OCI-LY3 (cell line): ENCODE results near the gene OPA3.

Source experiments
- H2AFZ ChIP-seq: fragments of 200-600, 300-600 bp; shearing (Covaris generic); 2 replicates; pipeline ENCODE4 v1.6.0; 2014; ENCODE audit warnings: antibody characterized with exemption, low read depth, low read length
- H3K27ac ChIP-seq: fragments of 200-600, 300-600 bp; sonication (generic); 2 replicates; pipeline ENCODE4 v1.5.1; 2014; ENCODE audit warnings: mild to moderate bottlenecking, low read length, moderate library complexity, mixed read lengths
- H3K27me3 ChIP-seq: fragments of 200-600, 300-600 bp; sonication (generic); 2 replicates; pipeline ENCODE4 v1.6.1; 2014; ENCODE audit warnings: low read depth, low read length, mixed read lengths
- H3K36me3 ChIP-seq: fragments of 200-600, 300-600 bp; sonication (generic); replicated peaks from 2 replicates; pipeline ENCODE3; 2014; ENCODE audit warnings: low read depth, low read length, mixed read lengths
- H3K4me1 ChIP-seq: fragments of 300-600, 200-600 bp; sonication (generic); 2 replicates; pipeline ENCODE4 v1.6.1; 2014; ENCODE audit warnings: low read length, mixed read lengths
- H3K4me2 ChIP-seq: fragments of 200-600, 300-600 bp; sonication (generic); 2 replicates; pipeline ENCODE4 v1.6.1; 2014; ENCODE audit warnings: low read length, mixed read lengths
- H3K4me3 ChIP-seq: fragments of 300-600, 200-600 bp; sonication (generic); 2 replicates; pipeline ENCODE4 v1.5.1; 2014; ENCODE audit warnings: antibody characterized with exemption, mild to moderate bottlenecking, low read length, moderate library complexity
- H3K79me2 ChIP-seq: fragments of 300-600, 200-600 bp; shearing (Covaris generic); 2 replicates; pipeline ENCODE4 v1.6.1; 2014; ENCODE audit warnings: mild to moderate bottlenecking, low read length, mixed read lengths
- H3K9ac ChIP-seq: fragments of 300-600, 200-600 bp; shearing (Covaris generic); 2 replicates; pipeline ENCODE4 v1.6.0; 2014; ENCODE audit warnings: mild to moderate bottlenecking, low read length, moderate library complexity
- H3K9me3 ChIP-seq: fragments of 200-600, 300-600 bp; shearing (Covaris generic); 2 replicates; pipeline ENCODE4 v1.6.1; 2014; ENCODE audit warnings: low read length, mixed read lengths; ENCODE audit not compliant: insufficient read depth
- H4K20me1 ChIP-seq: fragments of 200-600, 300-600 bp; sonication (generic); 2 replicates; pipeline ENCODE4 v1.6.1; 2016; ENCODE audit warnings: low read length, mixed read lengths; ENCODE audit not compliant: insufficient read depth
- EZH2phosphoT487 ChIP-seq: fragments of 200-600 bp; shearing (Covaris generic); IDR thresholded peaks from 2 replicates; pipeline ENCODE4 v1.6.1; 2018; ENCODE audit warnings: antibody characterized with exemption, mixed run types, low read depth
- TF ChIP-seq, protein P1 (sequence below): fragments of 200-600, 300-600 bp; sonication (generic); IDR thresholded peaks from 2 replicates; pipeline ENCODE4 v1.5.1; 2014; ENCODE audit warnings: antibody characterized with exemption, low read length, low read depth

Gene OPA3

DNA sequence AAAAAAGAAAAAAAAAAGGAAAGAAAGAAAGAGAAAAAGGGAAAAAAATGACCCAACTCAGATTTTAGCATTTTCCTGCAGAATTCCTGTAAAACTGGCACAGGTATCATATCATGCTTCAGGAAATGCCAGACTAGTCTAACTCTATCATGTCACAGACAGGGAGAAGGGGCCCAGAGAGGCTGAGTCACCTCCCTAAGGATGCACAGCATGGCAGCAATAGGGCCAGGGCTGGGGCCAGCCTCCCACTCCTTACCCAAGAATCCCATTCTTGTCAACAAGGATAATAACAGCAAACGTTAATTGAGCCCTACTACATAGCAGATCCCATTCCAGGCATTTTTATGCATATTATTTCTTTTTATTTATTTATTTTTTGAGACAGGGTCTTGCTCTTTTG, 8.9 kb upstream of the OPA3 start:
- Histone ChIP-seq H2AFZ (no peak overlapping the region), H3K27ac (no peak overlapping the region), H3K27me3 (no peaks in the 10 kb centered on the region; the same call in 1 of the 2 replicates), H3K4me2 (no peak overlapping the region), H3K9ac (no peak overlapping the region), H3K36me3 (no peaks in the 10 kb centered on the region), H3K9me3 (no peaks in the 10 kb centered on the region), H3K79me2 (no peaks in the 10 kb centered on the region), H3K4me3 (no peak overlapping the region), H4K20me1 (no peaks in the 10 kb centered on the region), H3K4me1 (peaks cover 10% of the 10 kb centered on the region)
- TF ChIP-seq, protein P1, sequence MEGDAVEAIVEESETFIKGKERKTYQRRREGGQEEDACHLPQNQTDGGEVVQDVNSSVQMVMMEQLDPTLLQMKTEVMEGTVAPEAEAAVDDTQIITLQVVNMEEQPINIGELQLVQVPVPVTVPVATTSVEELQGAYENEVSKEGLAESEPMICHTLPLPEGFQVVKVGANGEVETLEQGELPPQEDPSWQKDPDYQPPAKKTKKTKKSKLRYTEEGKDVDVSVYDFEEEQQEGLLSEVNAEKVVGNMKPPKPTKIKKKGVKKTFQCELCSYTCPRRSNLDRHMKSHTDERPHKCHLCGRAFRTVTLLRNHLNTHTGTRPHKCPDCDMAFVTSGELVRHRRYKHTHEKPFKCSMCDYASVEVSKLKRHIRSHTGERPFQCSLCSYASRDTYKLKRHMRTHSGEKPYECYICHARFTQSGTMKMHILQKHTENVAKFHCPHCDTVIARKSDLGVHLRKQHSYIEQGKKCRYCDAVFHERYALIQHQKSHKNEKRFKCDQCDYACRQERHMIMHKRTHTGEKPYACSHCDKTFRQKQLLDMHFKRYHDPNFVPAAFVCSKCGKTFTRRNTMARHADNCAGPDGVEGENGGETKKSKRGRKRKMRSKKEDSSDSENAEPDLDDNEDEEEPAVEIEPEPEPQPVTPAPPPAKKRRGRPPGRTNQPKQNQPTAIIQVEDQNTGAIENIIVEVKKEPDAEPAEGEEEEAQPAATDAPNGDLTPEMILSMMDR: no peak
- TF ChIP-seq EZH2phosphoT487: no peak

DNA sequence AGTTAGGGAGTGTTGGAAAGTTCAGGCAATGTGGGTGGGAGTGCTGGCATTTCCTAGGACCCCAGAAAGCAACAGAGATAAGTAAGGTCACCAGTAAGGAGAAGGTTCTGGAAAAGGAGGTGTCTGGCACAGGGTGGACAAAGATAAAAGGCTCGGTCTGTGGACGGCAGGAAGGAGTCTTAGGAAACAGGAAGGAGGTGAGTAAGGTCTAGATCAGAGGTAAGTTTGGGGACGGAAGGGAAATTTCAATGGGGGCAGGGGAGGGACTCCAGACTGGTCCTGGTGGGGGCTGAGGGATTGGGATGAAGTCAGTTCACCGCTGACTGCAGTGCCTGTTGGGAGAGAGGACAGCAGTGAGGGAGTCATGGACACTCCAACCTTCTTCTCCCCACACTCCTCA, 7.8 kb upstream of the OPA3 start:
- no peak overlapping the region for H3K4me3 ChIP-seq
- H3K27me3 ChIP-seq: no peaks in the 10 kb centered on the region; the same call in 1 of the 2 replicates
- no peaks in the 10 kb centered on the region for H4K20me1 ChIP-seq
- H3K4me2 ChIP-seq: no peak overlapping the region
- no peaks in the 10 kb centered on the region for H3K79me2 ChIP-seq
- H3K27ac ChIP-seq: no peak overlapping the region
- H3K4me1 ChIP-seq: peaks cover 3% of the 10 kb centered on the region; the same call in 1 of the 2 replicates
- TF ChIP-seq, protein P1: no peak
- TF ChIP-seq EZH2phosphoT487: no peak
- no peaks in the 10 kb centered on the region for H3K36me3 ChIP-seq
- no peak overlapping the region for H3K9ac ChIP-seq
- H3K9me3 ChIP-seq: no peaks in the 10 kb centered on the region
- H2AFZ ChIP-seq: 0 out of 2 replicates have a peak overlapping the region, but pooled peaks have one; percentile 40

DNA sequence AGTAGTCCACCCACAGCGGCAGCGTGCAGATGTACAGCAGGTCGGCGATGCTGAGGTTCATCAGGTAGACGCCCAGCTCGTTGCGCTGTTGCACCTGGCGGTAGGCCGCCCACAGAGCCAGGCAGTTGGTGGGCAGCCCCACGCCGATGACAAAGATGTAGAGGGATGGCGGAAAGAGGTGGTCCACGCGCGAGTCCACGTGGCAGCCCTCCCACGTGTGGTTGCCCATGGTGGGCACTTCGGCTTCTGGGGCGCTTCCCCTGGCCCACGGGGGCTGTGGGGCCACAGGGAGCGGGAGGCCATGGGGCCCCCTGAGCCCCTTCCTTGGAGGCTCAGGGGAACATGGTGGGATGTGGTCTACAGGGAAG, 7.0 kb upstream of the OPA3 start:
- Histone ChIP-seq H3K79me2 (no peaks in the 10 kb centered on the region), H3K36me3 (no peaks in the 10 kb centered on the region), H4K20me1 (no peaks in the 10 kb centered on the region), H3K4me3 (no peak overlapping the region), H3K9ac (no peak overlapping the region), H3K4me1 (peaks cover 3% of the 10 kb centered on the region; the same call in 1 of the 2 replicates), H2AFZ (no peak overlapping the region), H3K4me2 (no peak overlapping the region), H3K9me3 (no peaks in the 10 kb centered on the region), H3K27me3 (no peaks in the 10 kb centered on the region), H3K27ac (no peak overlapping the region)
- TF ChIP-seq, protein P1: no peak
- TF ChIP-seq EZH2phosphoT487: no peak

DNA sequence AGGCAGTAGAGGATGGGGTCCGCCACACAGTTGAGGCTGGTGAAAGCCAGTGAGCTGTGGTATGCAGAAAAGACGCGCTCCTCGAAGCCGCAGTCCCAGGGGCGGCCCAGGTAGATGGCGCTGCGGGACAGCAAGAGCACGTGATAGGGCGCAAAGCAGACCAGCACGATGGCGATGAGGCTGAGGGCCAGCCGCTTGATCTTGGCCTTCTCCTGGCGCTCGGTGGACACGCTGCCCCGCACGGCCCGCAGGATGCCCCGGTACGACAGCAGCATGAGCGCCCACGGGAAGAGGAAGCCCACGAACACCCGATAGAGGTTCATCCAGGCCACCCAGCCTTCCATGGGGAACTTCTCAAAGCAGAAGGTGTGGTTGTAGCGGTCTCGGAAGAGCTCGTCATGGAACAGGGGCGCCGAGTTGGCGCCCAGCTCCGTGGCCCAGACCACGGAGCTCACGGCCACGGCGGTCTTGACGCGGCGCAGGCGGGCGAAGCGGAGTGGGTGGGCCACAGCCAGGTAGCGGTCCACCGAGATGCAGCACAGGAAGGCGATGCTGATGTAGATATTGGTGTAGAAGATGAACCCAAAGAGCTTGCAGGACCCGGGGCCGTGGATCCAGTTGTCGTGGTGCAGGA, 6.5 kb upstream of the OPA3 start:
- Histone ChIP-seq H3K9ac (no peak overlapping the region), H3K27ac (no peak overlapping the region), H3K4me3 (no peak overlapping the region), H3K27me3 (no peaks in the 10 kb centered on the region), H3K9me3 (no peaks in the 10 kb centered on the region), H4K20me1 (no peaks in the 10 kb centered on the region), H3K4me2 (no peak overlapping the region), H3K36me3 (no peaks in the 10 kb centered on the region), H3K79me2 (no peaks in the 10 kb centered on the region), H3K4me1 (peaks cover 3% of the 10 kb centered on the region; the same call in 1 of the 2 replicates), H2AFZ (no peak overlapping the region)
- no peak for TF ChIP-seq EZH2phosphoT487
- TF ChIP-seq, protein P1: peak; percentile 17; the same call in 1 of the 2 replicates
